NB4 (cell line): Measurements from ENCODE around the gene STX10.
"Not testable (repeated sequence)": the region's sequence is repeated elsewhere in the genome, so short reads cannot be mapped to it uniquely, and the experiment has no call there.

ENCODE experiments used
- DNase-seq: peaks from one replicate; pipeline ENCODE4 v3.0.0; 2010; ENCODE audit warnings: low read depth
- H3K4me3 ChIP-seq: one replicate; pipeline ENCODE4 v1.5.1; 2011; ENCODE audit warnings: mild to moderate bottlenecking, low read depth, low read length, moderate library complexity
- MYC ChIP-seq: IDR thresholded peaks from 2 replicates; pipeline ENCODE4 v1.6.1; 2011; ENCODE audit warnings: low read depth, low read length
- POLR2A ChIP-seq: IDR thresholded peaks from 2 replicates; pipeline ENCODE4 v1.6.1; 2011; ENCODE audit warnings: mild to moderate bottlenecking; ENCODE audit not compliant: insufficient read length; ENCODE audit errors: extremely low read depth
- TF ChIP-seq, protein P1 (sequence below): IDR thresholded peaks from 2 replicates; pipeline ENCODE4 v1.6.1; 2011; ENCODE audit warnings: low read depth, low read length
- TF ChIP-seq, protein P2 (sequence below): IDR thresholded peaks from one replicate; pipeline ENCODE4 v1.5.1; 2012; ENCODE audit warnings: low read depth, low read length

STX10 gene

DNA sequence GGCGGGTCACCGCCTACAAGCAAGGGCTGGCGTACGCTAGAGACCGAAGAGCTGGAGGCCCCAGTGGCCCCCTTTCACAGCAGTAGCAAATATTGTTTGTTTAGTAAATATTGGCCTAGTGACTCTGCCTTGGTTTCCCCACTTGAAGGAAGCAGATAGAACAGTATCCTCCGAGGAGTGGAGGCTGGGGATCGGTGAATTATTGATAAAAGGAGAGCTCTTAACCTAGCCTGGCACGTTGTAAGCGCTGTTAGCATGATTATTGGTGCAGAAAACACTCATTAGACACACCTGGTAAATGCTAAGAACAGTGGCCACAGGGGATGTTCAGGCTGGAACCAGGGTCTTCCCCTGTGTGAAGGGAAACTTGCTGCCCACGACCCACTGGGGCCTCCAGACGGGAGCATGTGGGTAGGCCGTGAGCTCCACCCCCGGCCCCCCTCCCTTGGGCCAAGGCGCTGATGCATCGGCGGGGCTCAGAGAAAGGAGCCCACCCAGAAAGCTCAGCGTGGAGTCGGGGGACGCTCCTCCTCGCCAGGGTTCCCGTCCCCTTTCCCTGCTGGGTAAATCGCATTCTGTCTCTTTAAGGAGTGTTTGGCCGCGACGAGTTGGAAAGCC lies 2.3 kb upstream of the STX10 start:
- DNase-seq, result no peak
- H3K4me3 ChIP-seq, result peak overlapping the region; percentile 99
- TF ChIP-seq, protein P1, sequence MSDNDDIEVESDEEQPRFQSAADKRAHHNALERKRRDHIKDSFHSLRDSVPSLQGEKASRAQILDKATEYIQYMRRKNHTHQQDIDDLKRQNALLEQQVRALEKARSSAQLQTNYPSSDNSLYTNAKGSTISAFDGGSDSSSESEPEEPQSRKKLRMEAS, result no peak
- TF ChIP-seq, protein P2, sequence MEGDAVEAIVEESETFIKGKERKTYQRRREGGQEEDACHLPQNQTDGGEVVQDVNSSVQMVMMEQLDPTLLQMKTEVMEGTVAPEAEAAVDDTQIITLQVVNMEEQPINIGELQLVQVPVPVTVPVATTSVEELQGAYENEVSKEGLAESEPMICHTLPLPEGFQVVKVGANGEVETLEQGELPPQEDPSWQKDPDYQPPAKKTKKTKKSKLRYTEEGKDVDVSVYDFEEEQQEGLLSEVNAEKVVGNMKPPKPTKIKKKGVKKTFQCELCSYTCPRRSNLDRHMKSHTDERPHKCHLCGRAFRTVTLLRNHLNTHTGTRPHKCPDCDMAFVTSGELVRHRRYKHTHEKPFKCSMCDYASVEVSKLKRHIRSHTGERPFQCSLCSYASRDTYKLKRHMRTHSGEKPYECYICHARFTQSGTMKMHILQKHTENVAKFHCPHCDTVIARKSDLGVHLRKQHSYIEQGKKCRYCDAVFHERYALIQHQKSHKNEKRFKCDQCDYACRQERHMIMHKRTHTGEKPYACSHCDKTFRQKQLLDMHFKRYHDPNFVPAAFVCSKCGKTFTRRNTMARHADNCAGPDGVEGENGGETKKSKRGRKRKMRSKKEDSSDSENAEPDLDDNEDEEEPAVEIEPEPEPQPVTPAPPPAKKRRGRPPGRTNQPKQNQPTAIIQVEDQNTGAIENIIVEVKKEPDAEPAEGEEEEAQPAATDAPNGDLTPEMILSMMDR, result no peak
- TF ChIP-seq MYC, result no peak; the same call in 1 of the 2 replicates
- no peak for TF ChIP-seq POLR2A

DNA sequence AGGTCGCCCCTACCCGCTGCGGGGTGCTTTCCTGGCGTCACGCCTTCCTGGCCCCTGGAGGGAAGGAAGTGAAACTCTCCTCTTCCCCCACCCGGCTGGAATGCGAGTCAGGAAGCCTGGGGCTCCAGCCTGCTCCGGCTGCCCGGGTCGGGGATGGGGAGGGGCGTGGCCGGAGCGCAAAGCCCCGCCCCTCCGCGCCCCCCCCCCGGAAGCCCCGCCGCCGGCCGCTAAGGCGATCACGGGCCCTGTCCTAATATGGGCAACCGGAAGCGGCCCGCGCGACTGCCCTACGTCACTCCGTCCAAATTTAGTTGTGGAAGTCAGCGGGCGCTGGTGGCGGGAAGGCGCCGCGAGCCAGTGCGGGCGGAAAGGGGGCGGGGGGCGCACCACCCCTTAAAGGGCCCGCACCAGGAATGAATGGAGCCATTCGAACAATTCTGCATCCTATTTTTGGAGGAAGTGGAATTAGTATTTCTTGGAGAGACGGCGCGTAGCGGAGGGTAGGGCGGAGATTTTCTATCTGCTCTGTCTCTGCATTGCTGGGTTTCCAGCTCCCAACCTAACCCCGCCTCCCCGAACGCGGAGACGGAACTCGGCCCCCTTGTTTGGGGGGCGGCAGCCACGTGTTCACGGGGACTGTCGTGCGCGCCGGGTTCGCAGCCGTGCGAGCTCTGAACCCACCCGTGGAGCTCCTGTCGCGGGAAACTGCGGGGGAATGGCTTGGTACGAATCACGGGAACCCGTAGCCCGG lies 1.6 kb upstream of the STX10 start:
- peak; percentile 94 for TF ChIP-seq MYC
- TF ChIP-seq, protein P1, result peak; percentile 93
- peak; percentile 47 for TF ChIP-seq POLR2A
- TF ChIP-seq, protein P2, result no peak
- peak overlapping the region; percentile 99 for H3K4me3 ChIP-seq
- DNase-seq, result peak; percentile 97

DNA sequence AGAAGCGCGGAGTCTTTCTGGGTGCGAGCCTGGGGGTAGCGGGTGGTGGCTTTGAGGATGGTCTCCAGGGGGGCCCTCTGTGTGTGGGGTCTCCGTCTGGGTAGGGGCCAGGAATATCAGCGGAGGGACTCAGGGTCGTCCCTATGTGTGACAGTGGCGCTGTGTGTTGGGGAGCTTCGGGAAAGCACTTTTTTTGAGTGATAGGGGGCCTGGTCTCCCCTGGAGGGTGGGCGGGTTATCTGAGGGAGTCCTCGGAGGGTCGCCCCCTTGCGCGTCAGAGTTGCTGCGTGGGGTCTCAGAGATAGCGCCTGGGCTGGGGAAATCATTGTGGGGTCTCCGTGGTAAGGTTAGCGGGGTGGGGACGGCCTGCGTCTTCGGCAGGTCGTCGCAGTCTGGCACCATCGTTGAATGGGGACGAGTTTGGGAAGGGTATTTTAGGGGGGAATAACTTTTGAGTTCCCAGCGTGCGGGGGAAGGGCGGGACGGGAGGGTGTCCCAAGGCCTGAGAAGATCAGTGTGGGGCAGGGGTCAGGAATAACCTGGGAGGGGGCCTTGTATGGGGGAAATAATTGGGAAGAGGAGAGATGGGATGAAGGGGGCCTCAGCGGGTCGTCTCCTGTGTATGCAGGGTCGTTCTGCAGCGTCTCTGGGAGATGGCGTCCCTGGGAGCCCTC lies 893 bp upstream of the STX10 start:
- no peak for TF ChIP-seq MYC
- no peak for TF ChIP-seq POLR2A
- TF ChIP-seq, protein P2, result no peak
- TF ChIP-seq, protein P1, result no peak
- DNase-seq, result peak; percentile 46
- peak overlapping the region; percentile 92 for H3K4me3 ChIP-seq

DNA sequence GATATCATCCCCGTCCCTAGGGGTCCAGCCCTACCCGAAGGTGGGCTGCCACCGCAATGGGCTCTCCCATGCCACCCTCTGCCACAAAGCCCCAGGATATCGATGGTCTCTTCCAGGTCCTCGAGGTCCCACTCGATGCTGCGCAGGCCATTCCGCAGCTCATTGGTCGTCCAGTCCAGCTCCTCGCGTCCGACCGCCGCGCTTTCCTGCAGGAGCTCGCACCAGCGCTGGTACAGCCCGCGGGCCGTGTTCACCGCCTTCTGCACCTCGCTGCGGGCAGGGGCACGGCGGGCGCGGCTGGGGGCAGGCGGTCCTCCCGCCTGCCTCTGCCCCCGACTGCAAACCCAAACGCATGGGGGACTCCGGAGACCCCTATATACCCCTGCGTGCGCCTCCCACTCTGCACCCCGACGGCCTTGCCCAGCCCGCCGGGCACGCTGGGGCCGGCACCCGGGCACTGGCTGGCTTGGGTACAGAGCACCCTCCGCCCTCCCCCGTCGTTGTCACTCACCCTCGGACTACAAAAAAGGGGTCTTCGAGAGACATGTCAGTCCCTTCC lies 468 bp downstream of the STX10 start:
- TF ChIP-seq, protein P1, result no peak; the same call in 1 of the 2 replicates
- TF ChIP-seq POLR2A (no peak), MYC (no peak)
- TF ChIP-seq, protein P2, result no peak
- DNase-seq, result peak; percentile 79
- H3K4me3 ChIP-seq, result peak overlapping the region; percentile 92

DNA sequence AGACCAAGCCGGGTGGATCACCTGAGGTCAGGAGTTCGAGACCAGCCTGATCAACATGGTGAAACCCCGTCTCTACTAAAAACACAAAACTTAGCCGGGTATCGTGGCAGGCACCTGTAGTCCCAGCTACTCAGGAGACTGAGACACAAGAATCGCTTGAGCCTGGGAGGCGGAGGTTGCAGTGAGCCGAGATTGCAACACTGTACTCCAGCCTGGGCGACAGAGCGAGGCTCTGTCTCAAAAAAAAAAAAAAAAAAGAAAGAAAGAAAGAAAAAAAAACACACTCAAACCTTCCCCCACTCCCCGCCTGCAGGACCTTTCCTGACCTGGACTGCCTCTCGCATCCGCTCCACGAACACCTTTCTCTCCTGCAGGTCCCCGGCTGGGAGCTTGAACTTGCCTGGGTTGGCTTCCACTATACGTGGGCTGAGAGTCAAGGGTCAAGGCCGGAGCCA lies 975 bp downstream of the STX10 start:
- not testable (repeated sequence) for DNase-seq
- H3K4me3 ChIP-seq, result peak overlapping the region; percentile 92
